H9 (cell line): ENCODE results near the gene SIK2. TPM values are rescaled to one million over a fixed set of nuclear protein-coding genes. Genes with fewer than 3 reads are reported as not detected.
A peak's percentile ranks its signal among the peaks of the same experiment; 100 is the strongest.

Source experiments
- DNase-seq: peaks from one replicate; pipeline ENCODE4 v3.0.0-alpha.2; 2017
- H2AFZ ChIP-seq: one replicate; pipeline ENCODE4 v1.6.1; 2013; ENCODE audit warnings: mild to moderate bottlenecking, low read length, control low read depth, moderate library complexity
- H2AK5ac ChIP-seq: 2 replicates; pipeline ENCODE4 v1.6.1; 2013; ENCODE audit warnings: low read length, control low read depth, mixed read lengths; ENCODE audit not compliant: insufficient read length
- H2BK120ac ChIP-seq: one replicate; pipeline ENCODE4 v1.6.1; 2013; ENCODE audit warnings: low read depth, mild to moderate bottlenecking, low read length, control low read depth, inconsistent platforms; ENCODE audit not compliant: poor library complexity, severe bottlenecking
- H2BK12ac ChIP-seq: 2 replicates; pipeline ENCODE4 v1.6.1; 2013; ENCODE audit warnings: low read length, control low read depth, mixed read lengths, low read depth; ENCODE audit not compliant: insufficient read length
- H2BK15ac ChIP-seq: 2 replicates; pipeline ENCODE4 v1.6.1; 2013; ENCODE audit warnings: low read depth, low read length, control low read depth
- H2BK20ac ChIP-seq: one replicate; pipeline ENCODE4 v1.6.1; 2013; ENCODE audit warnings: low read depth, mild to moderate bottlenecking, low read length, control low read depth, inconsistent platforms; ENCODE audit not compliant: poor library complexity, severe bottlenecking
- H2BK5ac ChIP-seq: 2 replicates; pipeline ENCODE4 v1.6.1; 2013; ENCODE audit warnings: low read length, control low read depth, mixed read lengths; ENCODE audit not compliant: insufficient read length
- H3K14ac ChIP-seq: 2 replicates; pipeline ENCODE4 v1.6.1; 2013; ENCODE audit warnings: low read length, control low read depth; ENCODE audit not compliant: insufficient read depth
- H3K18ac ChIP-seq: 2 replicates; pipeline ENCODE4 v1.6.1; 2013; ENCODE audit warnings: low read depth, mild to moderate bottlenecking, mixed read lengths, low read length, control low read depth; ENCODE audit not compliant: insufficient read length
- H3K23ac ChIP-seq: 2 replicates; pipeline ENCODE4 v1.6.1; 2013; ENCODE audit warnings: low read length, control low read depth, mixed read lengths, low read depth; ENCODE audit not compliant: insufficient read length
- H3K23me2 ChIP-seq: 2 replicates; pipeline ENCODE4 v1.6.1; 2013; ENCODE audit warnings: low read depth, mild to moderate bottlenecking, mixed read lengths, low read length, control low read depth; ENCODE audit not compliant: insufficient read length, poor library complexity, severe bottlenecking
- H3K27ac ChIP-seq: 2 replicates; pipeline ENCODE4 v1.5.1; 2013; ENCODE audit warnings: low read length, control low read depth, mixed read lengths, low read depth; ENCODE audit not compliant: insufficient read length
- H3K27me3 ChIP-seq: 2 replicates; pipeline ENCODE4 v1.6.1; 2013; ENCODE audit warnings: low read length, control low read depth, inconsistent platforms; ENCODE audit not compliant: insufficient read depth
- H3K4ac ChIP-seq: 2 replicates; pipeline ENCODE4 v1.6.1; 2013; ENCODE audit warnings: low read depth, mild to moderate bottlenecking, control low read depth, inconsistent platforms, low read length, moderate library complexity
- H3K4me1 ChIP-seq: 2 replicates; pipeline ENCODE4 v1.6.1; 2013; ENCODE audit warnings: low read length, control low read depth, inconsistent platforms; ENCODE audit not compliant: insufficient read depth
- H3K4me2 ChIP-seq: 2 replicates; pipeline ENCODE4 v1.6.1; 2013; ENCODE audit warnings: low read length, control low read depth, mixed read lengths; ENCODE audit not compliant: insufficient read length, insufficient read depth
- H3K56ac ChIP-seq: 2 replicates; pipeline ENCODE4 v1.6.1; 2013; ENCODE audit warnings: low read depth, mild to moderate bottlenecking, mixed read lengths, low read length, control low read depth; ENCODE audit not compliant: insufficient read length
- H3K79me1 ChIP-seq: 2 replicates; pipeline ENCODE4 v1.6.1; 2013; ENCODE audit warnings: low read depth, mild to moderate bottlenecking, moderate library complexity, low read length, control low read depth, inconsistent platforms; ENCODE audit not compliant: insufficient read depth, poor library complexity, severe bottlenecking
- H3K79me2 ChIP-seq: 2 replicates; pipeline ENCODE4 v1.6.1; 2013; ENCODE audit warnings: low read length, control low read depth, inconsistent platforms; ENCODE audit not compliant: insufficient read depth
- H3K9ac ChIP-seq: 2 replicates; pipeline ENCODE4 v1.6.1; 2013; ENCODE audit warnings: low read length, control low read depth, mixed read lengths; ENCODE audit not compliant: insufficient read length; ENCODE audit errors: extremely low read depth
- H3K9me3 ChIP-seq: one replicate; pipeline ENCODE4 v1.6.1; 2013; ENCODE audit warnings: low read depth, low read length, inconsistent platforms; ENCODE audit not compliant: control insufficient read depth
- H3T11ph ChIP-seq: one replicate; pipeline ENCODE4 v1.6.1; 2013; ENCODE audit warnings: mild to moderate bottlenecking, low read length, control low read depth, inconsistent platforms
- H4K20me1 ChIP-seq: one replicate; pipeline ENCODE4 v1.6.1; 2013; ENCODE audit not compliant: control insufficient read depth, insufficient read length, insufficient read depth
- H4K5ac ChIP-seq: 2 replicates; pipeline ENCODE4 v1.6.1; 2013; ENCODE audit warnings: low read depth, mild to moderate bottlenecking, mixed read lengths, low read length, control low read depth; ENCODE audit not compliant: insufficient read length
- H4K8ac ChIP-seq: replicated peaks from 2 replicates; pipeline ENCODE4 v1.6.1; 2013; ENCODE audit warnings: low read length, control low read depth, mixed read lengths, low read depth; ENCODE audit not compliant: insufficient read length
- H4K91ac ChIP-seq: 2 replicates; pipeline ENCODE4 v1.6.1; 2013; ENCODE audit warnings: low read depth, mild to moderate bottlenecking, moderate library complexity, mixed read lengths, low read length, control low read depth; ENCODE audit not compliant: insufficient read length
- H3K27ac Mint-ChIP-seq, 3 experiments: 2 replicates in 2 of 3; 3 replicates in 1 of 3; pipeline ENCODE4 v1.8.0; 2020 to 2021; ENCODE audit warnings: mixed read lengths in 3 of 3, mild to moderate bottlenecking in 1 of 3, moderate library complexity in 1 of 3
- H3K27me3 Mint-ChIP-seq: 2 replicates; pipeline ENCODE4 v1.8.0; 2021; ENCODE audit warnings: low read depth, mild to moderate bottlenecking, moderate library complexity, mixed read lengths
- H3K36me3 Mint-ChIP-seq, 3 experiments: 2 replicates in 2 of 3; 3 replicates in 1 of 3; pipeline ENCODE4 v1.8.0; 2020 to 2021; ENCODE audit warnings: low read depth in 3 of 3, mixed read lengths in 3 of 3; ENCODE audit not compliant: insufficient read depth in 1 of 3
- H3K4me1 Mint-ChIP-seq, 2 experiments: 2 replicates each; pipeline ENCODE4 v1.8.0; 2020; ENCODE audit warnings: mixed read lengths in 2 of 2
- H3K4me3 Mint-ChIP-seq, 2 experiments: 2 replicates in 1 of 2; 3 replicates in 1 of 2; pipeline ENCODE4 v1.8.0; 2020 to 2021; ENCODE audit warnings: mild to moderate bottlenecking in 2 of 2, mixed read lengths in 2 of 2, moderate library complexity in 1 of 2
- H3K9me3 Mint-ChIP-seq, 2 experiments: 2 replicates in 1 of 2; 3 replicates in 1 of 2; pipeline ENCODE4 v1.8.0; 2020; ENCODE audit warnings: mild to moderate bottlenecking in 2 of 2, mixed read lengths in 2 of 2, moderate library complexity in 1 of 2
- CTCF ChIP-seq: fragments of 200-600 bp; sonication (generic); conservative IDR thresholded peaks from 3 replicates; pipeline ENCODE4 v1.8.0; 2021; ENCODE audit warnings: antibody characterized with exemption, mild to moderate bottlenecking
- WGBS: extraction: QIAGEN DNeasy Blood & Tissue Kit; methylation state at CpG from one replicate; pipeline ENCODE4 v1.1.7; 2013; ENCODE audit warnings: missing lambda C conversion rate, low lambda C conversion rate, mixed read lengths; ENCODE audit not compliant: insufficient read length; ENCODE audit errors: extremely low coverage; 5-methylcytosine and 5-hydroxymethylcytosine counted together
- total RNA-seq: library from RNA; stranded (reverse); gene quantifications from 2 replicates; pipeline ENCODE4 v1.2.1, GENCODE V29; 2021

SIK2 gene
- total RNA-seq, 1 experiment from 2014 or later: 7.5 TPM

- Histone ChIP-seq H4K91ac (no peak overlapping the region), H2AK5ac (no peak overlapping the region), H4K20me1 (no peaks in the 10 kb centered on the region), H3K27me3 (no peaks in the 10 kb centered on the region), H2BK20ac (no peak overlapping the region), H2AFZ (no peak overlapping the region), H2BK15ac (no peak overlapping the region), H3K9ac (peak overlapping the region; percentile 77), H3K56ac (no peak overlapping the region), H3K23ac (no peak overlapping the region), H3K27ac (no peak overlapping the region), H2BK12ac (no peak overlapping the region), H2BK5ac (no peak overlapping the region), H3T11ph (no peak overlapping the region), H4K5ac (no peak overlapping the region), H3K4me2 (peak overlapping the region; percentile 85), H2BK120ac (no peak overlapping the region), H3K79me2 (0 out of 2 replicates have a peak, but pooled peaks cover 5% of the 10 kb centered on the region), H3K9me3 (no peaks in the 10 kb centered on the region), H3K18ac (no peak overlapping the region), H3K23me2 (peaks cover 11% of the 10 kb centered on the region), H3K4me1 (peaks cover 3% of the 10 kb centered on the region; the same call in 1 of the 2 replicates), H3K79me1 (peaks cover 6% of the 10 kb centered on the region), H3K4ac (no peak overlapping the region), H4K8ac (no peak overlapping the region), H3K14ac (peak overlapping the region; percentile 94; the same call in 1 of the 2 replicates)
- DNase-seq: no peak
- Mint-ChIP-seq H3K4me1 (peaks cover 30 to 41% of the 10 kb centered on the region in 2 experiments), H3K4me3 (peak overlapping the region; percentile 99 to 100), H3K27me3 (no peaks in the 10 kb centered on the region), H3K36me3 (peaks cover 22 to 45% (median 39%) of the 10 kb centered on the region in 3 experiments), H3K27ac (peak overlapping the region; percentile 17 to 100 (median 99); a peak in 5 of 7 replicates), H3K9me3 (no peaks in the 10 kb centered on the region)
- no peak for TF ChIP-seq CTCF
- WGBS: no CpG with 5 or more reads among the region's 28 CpGs
Observed at GRCh38 chr11:111765320-111765983, 163.2 kb downstream of the SIK2 start.
